HG02943 (cell line): Measurements from ENCODE around the gene CDKAL1.
"Not testable (repeated sequence)": the region's sequence is repeated elsewhere in the genome, so short reads cannot be mapped to it uniquely, and the experiment has no call there.

ENCODE experiments used
- ATAC-seq: cut with Tn5 transposase; IDR thresholded peaks from one replicate; pipeline ENCODE4 v1.9.1; 2021; ENCODE audit warnings: mild to moderate bottlenecking, low read depth, moderate library complexity; ENCODE audit not compliant: unreplicated experiment

CDKAL1 gene

GRCh38 chr6:20632696-20633095 is 98.4 kb downstream of the CDKAL1 start:
- ATAC-seq: no peak

- ATAC-seq: no peak
Observed at GRCh38 chr6:20633566-20634340, 99.5 kb downstream of the CDKAL1 start.

GRCh38 chr6:20639161-20639560 is 104.9 kb downstream of the CDKAL1 start:
- ATAC-seq: no peak

GRCh38 chr6:20640181-20640580 is 105.9 kb downstream of the CDKAL1 start:
- ATAC-seq: no peak

GRCh38 chr6:20642441-20642840 is 108.2 kb downstream of the CDKAL1 start:
- ATAC-seq: no peak

- no peak for ATAC-seq
Observed at GRCh38 chr6:20644667-20645370, 110.6 kb downstream of the CDKAL1 start.

GRCh38 chr6:20645572-20645971 is 111.3 kb downstream of the CDKAL1 start:
- not testable (repeated sequence) for ATAC-seq

GRCh38 chr6:20647585-20647984 is 113.3 kb downstream of the CDKAL1 start:
- ATAC-seq: no peak

GRCh38 chr6:20649696-20650470 is 115.6 kb downstream of the CDKAL1 start:
- ATAC-seq: not testable (repeated sequence)

GRCh38 chr6:20652299-20653084 is 118.2 kb downstream of the CDKAL1 start:
- ATAC-seq: no peak

- no peak for ATAC-seq
Observed at GRCh38 chr6:20653085-20653479, 118.8 kb downstream of the CDKAL1 start.

- ATAC-seq: no peak
Observed at GRCh38 chr6:20655317-20655716, 121.1 kb downstream of the CDKAL1 start.

GRCh38 chr6:20657274-20657800 is 123.1 kb downstream of the CDKAL1 start:
- ATAC-seq: no peak

- ATAC-seq: no peak
Observed at GRCh38 chr6:20658053-20658452, 123.8 kb downstream of the CDKAL1 start.

GRCh38 chr6:20658516-20658915 is 124.3 kb downstream of the CDKAL1 start:
- ATAC-seq: no peak

- ATAC-seq: no peak
Observed at GRCh38 chr6:20660534-20660933, 126.3 kb downstream of the CDKAL1 start.

- ATAC-seq: no peak
Observed at GRCh38 chr6:20661721-20662120, 127.5 kb downstream of the CDKAL1 start.

GRCh38 chr6:20664250-20664649 is 130.0 kb downstream of the CDKAL1 start:
- no peak for ATAC-seq

- no peak for ATAC-seq
Observed at GRCh38 chr6:20665290-20665689, 131.0 kb downstream of the CDKAL1 start.
